Measurements from ENCODE around the gene SIGLEC10. TPM values are rescaled to one million over a fixed set of nuclear protein-coding genes. Genes with fewer than 3 reads are reported as not detected.
A peak's percentile ranks its signal among the peaks of the same experiment; 100 is the strongest.

The SIGLEC10 gene
- total RNA-seq, 1 donor from 2014 or later: 12.6 TPM

GRCh38 chr19:51440846-51441409, 23.5 kb upstream of the SIGLEC10 start:
- DNase-seq: peak; percentile 62
- intact Hi-C loops (cut with DNase I): no loop called here
- H3K4me1 ChIP-seq: peaks cover 6% of the 10 kb centered on the region
- H3K27me3 ChIP-seq: peaks cover 37% of the 10 kb centered on the region
- TF ChIP-seq, protein P1, sequence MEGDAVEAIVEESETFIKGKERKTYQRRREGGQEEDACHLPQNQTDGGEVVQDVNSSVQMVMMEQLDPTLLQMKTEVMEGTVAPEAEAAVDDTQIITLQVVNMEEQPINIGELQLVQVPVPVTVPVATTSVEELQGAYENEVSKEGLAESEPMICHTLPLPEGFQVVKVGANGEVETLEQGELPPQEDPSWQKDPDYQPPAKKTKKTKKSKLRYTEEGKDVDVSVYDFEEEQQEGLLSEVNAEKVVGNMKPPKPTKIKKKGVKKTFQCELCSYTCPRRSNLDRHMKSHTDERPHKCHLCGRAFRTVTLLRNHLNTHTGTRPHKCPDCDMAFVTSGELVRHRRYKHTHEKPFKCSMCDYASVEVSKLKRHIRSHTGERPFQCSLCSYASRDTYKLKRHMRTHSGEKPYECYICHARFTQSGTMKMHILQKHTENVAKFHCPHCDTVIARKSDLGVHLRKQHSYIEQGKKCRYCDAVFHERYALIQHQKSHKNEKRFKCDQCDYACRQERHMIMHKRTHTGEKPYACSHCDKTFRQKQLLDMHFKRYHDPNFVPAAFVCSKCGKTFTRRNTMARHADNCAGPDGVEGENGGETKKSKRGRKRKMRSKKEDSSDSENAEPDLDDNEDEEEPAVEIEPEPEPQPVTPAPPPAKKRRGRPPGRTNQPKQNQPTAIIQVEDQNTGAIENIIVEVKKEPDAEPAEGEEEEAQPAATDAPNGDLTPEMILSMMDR (IDR thresholded peaks at IDR 0.05): no peak
- no peaks in the 10 kb centered on the region for H3K9me3 ChIP-seq
- no peak overlapping the region for H3K4me3 ChIP-seq
- H3K27ac ChIP-seq: no peak overlapping the region
- peak; percentile 34 for ATAC-seq
- no peaks in the 10 kb centered on the region for H3K36me3 ChIP-seq

GRCh38 chr19:51440052-51440451, 22.6 kb upstream of the SIGLEC10 start:
- peak; percentile 6 for DNase-seq
- Histone ChIP-seq H3K36me3 (no peaks in the 10 kb centered on the region), H3K27ac (no peak overlapping the region), H3K27me3 (peaks cover 44% of the 10 kb centered on the region), H3K4me1 (peaks cover 6% of the 10 kb centered on the region), H3K9me3 (no peaks in the 10 kb centered on the region), H3K4me3 (no peak overlapping the region)
- no peak for ATAC-seq
- intact Hi-C loops (cut with DNase I): no loop called here
- TF ChIP-seq, protein P1 (IDR thresholded peaks at IDR 0.05): no peak

GRCh38 chr19:51439021-51439465, 21.6 kb upstream of the SIGLEC10 start:
- H3K27me3 ChIP-seq: peaks cover 44% of the 10 kb centered on the region

GRCh38 chr19:51434456-51434855, 17.0 kb upstream of the SIGLEC10 start:
- intact Hi-C loops (cut with DNase I): no loop called here
- Histone ChIP-seq H3K36me3 (no peaks in the 10 kb centered on the region), H3K4me3 (no peak overlapping the region), H3K27me3 (peaks cover 26% of the 10 kb centered on the region), H3K4me1 (no peaks in the 10 kb centered on the region), H3K27ac (no peak overlapping the region), H3K9me3 (no peaks in the 10 kb centered on the region)
- DNase-seq (no peak), ATAC-seq (no peak)
- TF ChIP-seq, protein P1 (IDR thresholded peaks at IDR 0.05): no peak

More at GRCh38 chr19:51439021-51439465, 21.6 kb upstream of the SIGLEC10 start:
- ATAC-seq: peak; percentile 70
- no peak overlapping the region for H3K4me3 ChIP-seq
- peak; percentile 35 for DNase-seq
- TF ChIP-seq, protein P1 (IDR thresholded peaks at IDR 0.05): peak; percentile 38
- H3K4me1 ChIP-seq: peaks cover 6% of the 10 kb centered on the region
- H3K27ac ChIP-seq: no peak overlapping the region
- no peaks in the 10 kb centered on the region for H3K9me3 ChIP-seq
- intact Hi-C loops (cut with DNase I): no loop called here
- no peaks in the 10 kb centered on the region for H3K36me3 ChIP-seq

- Histone ChIP-seq H3K36me3 (no peaks in the 10 kb centered on the region), H3K4me1 (no peaks in the 10 kb centered on the region), H3K9me3 (no peaks in the 10 kb centered on the region), H3K4me3 (no peak overlapping the region), H3K27me3 (peaks cover 14% of the 10 kb centered on the region), H3K27ac (no peak overlapping the region)
- TF ChIP-seq, protein P1 (IDR thresholded peaks at IDR 0.05): no peak
- intact Hi-C loops (cut with DNase I): no loop called here
- ATAC-seq (no peak), DNase-seq (no peak)
Observed at GRCh38 chr19:51433043-51433442, 15.6 kb upstream of the SIGLEC10 start.

DNA sequence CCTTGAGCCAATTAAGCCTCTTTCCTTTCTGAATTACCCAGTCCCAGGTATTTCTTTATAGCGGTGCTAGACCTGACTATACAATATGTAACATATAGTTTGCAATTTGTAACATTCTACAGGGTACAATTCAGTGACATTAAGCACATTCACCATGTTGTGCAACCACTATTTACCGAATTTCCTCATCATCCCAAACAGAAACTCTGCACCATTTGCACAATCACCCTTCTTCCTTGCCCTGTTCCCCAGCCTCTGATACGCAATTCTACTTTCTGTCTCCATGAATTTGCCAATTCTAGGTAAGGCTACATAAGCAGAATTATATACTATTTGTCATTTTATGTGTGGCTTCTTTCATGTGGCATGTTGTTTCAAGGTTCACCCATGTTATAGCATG, 13.7 kb upstream of the SIGLEC10 start:
- no peaks in the 10 kb centered on the region for H3K9me3 ChIP-seq
- intact Hi-C loops (cut with DNase I): no loop called here
- no peak overlapping the region for H3K27ac ChIP-seq
- ATAC-seq: peak; percentile 72
- peaks cover 9% of the 10 kb centered on the region for H3K27me3 ChIP-seq
- TF ChIP-seq, protein P1 (IDR thresholded peaks at IDR 0.05): no peak
- H3K36me3 ChIP-seq: no peaks in the 10 kb centered on the region
- H3K4me3 ChIP-seq: no peak overlapping the region
- no peaks in the 10 kb centered on the region for H3K4me1 ChIP-seq
- no peak for DNase-seq
